Cardiac fibroblast (primary cell): ENCODE measurements around the gene TCP10L.

Experiments used
- DNase-seq, 2 donors: peaks; one replicate each; pipeline versions ENCODE4 v3.0.0 to v3.0.0-alpha.2; 2010; ENCODE audit warnings: low read depth in 2 of 2
- H3K4me3 ChIP-seq, 2 donors: replicated peaks in 1 of 2; 1 replicate in 1 of 2; 2 replicates in 1 of 2; pipeline ENCODE4 v1.5.1; 2011; ENCODE audit warnings: low read depth in 2 of 2, low read length in 2 of 2, mild to moderate bottlenecking in 2 of 2, moderate library complexity in 1 of 2
- CTCF ChIP-seq: IDR thresholded peaks from one replicate; pipeline ENCODE4 v1.5.1; 2011; ENCODE audit warnings: low read depth, mild to moderate bottlenecking, low read length, inconsistent platforms

TCP10L gene

DNA sequence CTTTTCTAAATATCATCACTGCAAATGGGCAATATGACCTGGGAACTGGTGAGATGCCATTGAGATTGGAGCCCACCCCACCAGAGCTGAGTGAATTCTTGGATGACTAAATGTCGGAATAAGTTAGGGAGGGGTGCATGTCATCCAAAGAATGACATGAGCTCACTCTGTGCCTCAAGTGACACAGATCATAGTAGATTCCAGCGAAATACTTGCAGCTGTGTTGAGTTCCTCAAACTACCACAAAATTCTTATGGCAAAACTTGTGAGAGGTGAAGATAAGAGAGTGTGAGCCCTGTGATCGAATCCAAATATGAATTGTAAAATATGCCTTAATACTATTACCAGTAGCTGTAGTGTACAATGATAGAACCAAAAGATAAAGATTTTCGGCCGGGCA lies 2.3 kb upstream of the TCP10L start:
- TF ChIP-seq CTCF, result no peak
- no peak for DNase-seq
- H3K4me3 ChIP-seq, result no peak overlapping the region

- no peak for TF ChIP-seq CTCF
- no peak for DNase-seq
- no peak overlapping the region for H3K4me3 ChIP-seq
Observed at GRCh38 chr21:32587120-32587519, 1.8 kb upstream of the TCP10L start.

DNA sequence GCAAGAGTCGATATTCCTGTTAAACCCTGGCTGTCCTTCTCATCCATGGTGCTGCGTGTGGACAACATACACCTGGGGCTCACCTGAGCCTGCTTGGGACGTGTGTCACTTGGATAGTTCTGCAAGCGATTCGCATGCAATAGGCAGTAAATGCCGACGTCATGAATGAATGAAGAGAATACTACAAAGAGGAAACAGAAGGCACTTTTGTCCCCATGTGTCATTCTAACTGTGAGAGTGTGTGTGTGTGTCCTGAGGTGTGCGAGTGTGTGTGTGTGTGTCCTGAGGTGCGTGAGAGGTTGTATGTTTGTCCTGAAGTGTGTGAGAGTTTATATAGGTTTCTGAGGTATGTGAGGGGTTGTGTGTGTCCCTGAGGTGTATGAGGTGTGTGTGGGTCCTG lies 647 bp upstream of the TCP10L start:
- TF ChIP-seq CTCF, result no peak
- H3K4me3 ChIP-seq, result no peak overlapping the region
- no peak for DNase-seq

DNA sequence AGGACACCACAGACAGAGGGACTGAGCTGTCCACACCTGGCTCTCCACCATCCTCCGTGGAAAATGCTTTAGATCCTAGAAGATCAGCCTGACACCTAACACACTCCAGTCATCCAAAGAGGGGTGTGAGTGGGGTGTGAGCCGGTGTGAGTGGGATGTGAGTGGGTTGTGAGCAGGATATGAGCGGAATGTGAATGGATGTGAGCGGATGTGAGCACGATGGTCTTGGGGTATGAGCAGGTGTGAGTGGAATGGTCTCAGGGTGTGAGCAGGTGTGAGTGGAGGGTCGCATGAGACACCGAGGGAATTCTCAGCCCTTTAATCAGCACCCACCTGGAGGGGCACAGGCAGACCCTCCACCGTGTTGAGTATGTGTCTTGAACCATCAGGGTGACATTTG lies 851 bp downstream of the TCP10L start:
- no peak for DNase-seq
- TF ChIP-seq CTCF, result no peak
- no peak overlapping the region for H3K4me3 ChIP-seq

GRCh38 chr21:32581732-32582131 lies 3.6 kb downstream of the TCP10L start:
- no peak for DNase-seq
- no peak for TF ChIP-seq CTCF
- no peak overlapping the region for H3K4me3 ChIP-seq

- no peak for DNase-seq
- H3K4me3 ChIP-seq, result no peak overlapping the region
- TF ChIP-seq CTCF, result no peak
Observed at GRCh38 chr21:32580949-32581348, 4.4 kb downstream of the TCP10L start.

DNA sequence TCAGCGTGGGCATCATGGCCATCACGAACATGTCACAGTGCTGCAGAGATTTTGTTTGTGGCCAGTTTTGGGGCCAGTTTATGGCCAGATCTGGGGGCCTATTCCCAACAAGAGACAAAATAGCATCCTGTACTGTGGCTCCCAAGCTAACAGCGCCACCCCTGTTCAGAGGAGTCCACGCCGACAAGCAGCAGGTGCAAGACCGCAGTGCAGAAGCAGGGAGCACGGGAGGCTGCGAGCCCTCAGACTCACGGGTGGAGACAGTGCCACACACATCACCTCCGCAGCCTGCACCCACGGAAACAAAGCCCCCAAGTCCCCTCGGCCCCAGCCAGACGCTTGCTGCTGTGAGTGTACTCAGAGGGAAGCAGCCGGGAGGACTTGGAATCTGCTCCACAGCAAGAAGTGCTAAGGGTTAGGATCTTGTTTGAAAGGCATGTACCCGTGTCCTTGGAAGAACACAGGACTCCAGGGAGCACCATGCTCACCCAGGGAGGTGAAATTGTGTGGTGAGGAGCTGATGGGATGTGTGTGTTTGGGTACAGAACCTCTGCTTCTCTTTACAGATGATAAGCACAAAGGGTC lies 7.1 kb downstream of the TCP10L start:
- TF ChIP-seq CTCF, result peak; percentile 49
- DNase-seq, result peak; percentile 17 to 25
- H3K4me3 ChIP-seq, result no peak overlapping the region
